Measurements from ENCODE around the gene FES. TPM values are rescaled to one million over a fixed set of nuclear protein-coding genes. Genes with fewer than 3 reads are reported as not detected.
A peak's percentile ranks its signal among the peaks of the same experiment; 100 is the strongest.

FES gene
- total RNA-seq, 1 donor from 2014 or later: 48.0 TPM

DNA sequence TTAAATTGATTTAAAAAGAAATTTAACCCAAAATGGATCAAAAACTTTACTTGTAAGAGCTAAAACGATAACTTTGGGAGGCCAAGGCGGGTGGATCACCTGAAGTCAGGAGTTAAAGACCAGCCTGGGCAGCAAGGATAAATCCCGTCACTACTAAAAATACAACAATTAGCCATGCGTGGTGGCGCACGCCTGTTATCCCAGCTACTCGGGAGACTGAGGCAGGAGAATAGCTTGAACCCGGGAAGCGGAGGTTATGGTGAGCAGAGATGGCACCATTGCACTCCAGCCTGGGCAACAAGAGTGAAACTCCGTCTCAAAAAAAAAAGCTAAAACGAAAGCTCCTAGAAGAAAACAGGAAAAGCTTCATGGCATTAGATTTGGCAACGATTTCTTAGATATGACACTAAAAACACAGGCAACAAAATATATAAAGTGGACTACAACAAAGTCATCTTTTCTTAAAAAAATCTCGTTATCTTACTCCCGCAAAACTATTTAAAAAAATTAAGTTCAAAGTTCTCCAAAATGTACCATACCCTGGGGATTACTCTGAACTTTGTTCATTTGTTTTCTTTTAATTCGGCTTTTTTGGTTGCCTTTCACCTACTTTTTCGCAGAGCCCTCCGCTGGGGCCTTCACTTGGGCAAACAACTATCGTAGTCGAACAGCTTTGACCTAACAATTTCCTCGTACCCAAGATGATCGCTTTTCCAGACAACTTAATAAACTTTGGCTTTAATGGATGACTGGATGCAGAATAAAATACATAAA is 45.1 kb downstream of the FES start:
- Histone ChIP-seq H3K27ac (peak overlapping the region; percentile 97), H3K36me3 (no peaks in the 10 kb centered on the region), H3K4me3 (peak overlapping the region; percentile 70), H3K27me3 (no peaks in the 10 kb centered on the region), H3K4me1 (peaks cover 37% of the 10 kb centered on the region), H3K9me3 (no peaks in the 10 kb centered on the region)
- ATAC-seq: no peak
- intact Hi-C loops (cut with DNase I): no loop called here
- TF ChIP-seq, protein P1, sequence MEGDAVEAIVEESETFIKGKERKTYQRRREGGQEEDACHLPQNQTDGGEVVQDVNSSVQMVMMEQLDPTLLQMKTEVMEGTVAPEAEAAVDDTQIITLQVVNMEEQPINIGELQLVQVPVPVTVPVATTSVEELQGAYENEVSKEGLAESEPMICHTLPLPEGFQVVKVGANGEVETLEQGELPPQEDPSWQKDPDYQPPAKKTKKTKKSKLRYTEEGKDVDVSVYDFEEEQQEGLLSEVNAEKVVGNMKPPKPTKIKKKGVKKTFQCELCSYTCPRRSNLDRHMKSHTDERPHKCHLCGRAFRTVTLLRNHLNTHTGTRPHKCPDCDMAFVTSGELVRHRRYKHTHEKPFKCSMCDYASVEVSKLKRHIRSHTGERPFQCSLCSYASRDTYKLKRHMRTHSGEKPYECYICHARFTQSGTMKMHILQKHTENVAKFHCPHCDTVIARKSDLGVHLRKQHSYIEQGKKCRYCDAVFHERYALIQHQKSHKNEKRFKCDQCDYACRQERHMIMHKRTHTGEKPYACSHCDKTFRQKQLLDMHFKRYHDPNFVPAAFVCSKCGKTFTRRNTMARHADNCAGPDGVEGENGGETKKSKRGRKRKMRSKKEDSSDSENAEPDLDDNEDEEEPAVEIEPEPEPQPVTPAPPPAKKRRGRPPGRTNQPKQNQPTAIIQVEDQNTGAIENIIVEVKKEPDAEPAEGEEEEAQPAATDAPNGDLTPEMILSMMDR (IDR thresholded peaks at IDR 0.05): no peak
- DNase-seq: no peak

DNA sequence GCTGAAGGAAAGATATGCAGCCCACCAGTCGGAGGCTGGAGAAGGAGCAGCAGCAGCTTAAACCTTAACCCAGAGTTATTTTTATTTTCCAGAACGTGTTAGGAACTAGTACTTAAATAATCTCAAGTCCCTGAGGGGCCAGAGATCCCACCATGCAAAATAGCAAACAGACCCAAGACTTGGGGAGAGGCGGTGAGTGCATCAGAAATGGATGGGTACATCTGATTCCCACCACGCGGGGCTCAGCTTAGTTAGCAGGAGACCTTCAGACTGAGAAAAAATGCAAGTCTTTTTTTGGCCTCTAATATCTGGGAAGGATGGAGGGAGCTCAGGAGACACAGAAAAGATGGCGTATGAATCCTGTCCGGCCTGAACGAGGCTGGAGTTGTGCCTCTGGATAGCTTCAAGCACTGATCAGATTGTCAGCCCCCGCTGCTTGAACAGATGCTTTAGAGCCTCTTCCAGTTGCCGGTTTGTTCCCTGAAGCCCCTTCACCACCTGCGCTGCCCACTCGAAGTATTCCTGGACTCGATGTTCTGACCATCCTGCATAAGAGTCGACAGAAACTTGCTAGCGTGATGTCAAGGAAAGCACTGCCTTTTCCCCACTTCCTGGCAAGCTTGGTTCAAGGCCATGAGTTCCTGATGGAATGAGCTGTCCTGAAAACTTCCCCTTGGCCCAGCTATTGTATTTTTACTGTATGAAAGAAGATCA is 46.7 kb downstream of the FES start:
- Histone ChIP-seq H3K27ac (peak overlapping the region; percentile 97), H3K9me3 (no peaks in the 10 kb centered on the region), H3K36me3 (no peaks in the 10 kb centered on the region), H3K27me3 (no peaks in the 10 kb centered on the region), H3K4me3 (peak overlapping the region; percentile 83), H3K4me1 (peaks cover 44% of the 10 kb centered on the region)
- DNase-seq: no peak
- intact Hi-C loops (cut with DNase I): no loop called here
- TF ChIP-seq, protein P1 (IDR thresholded peaks at IDR 0.05): no peak
- ATAC-seq: no peak

DNA sequence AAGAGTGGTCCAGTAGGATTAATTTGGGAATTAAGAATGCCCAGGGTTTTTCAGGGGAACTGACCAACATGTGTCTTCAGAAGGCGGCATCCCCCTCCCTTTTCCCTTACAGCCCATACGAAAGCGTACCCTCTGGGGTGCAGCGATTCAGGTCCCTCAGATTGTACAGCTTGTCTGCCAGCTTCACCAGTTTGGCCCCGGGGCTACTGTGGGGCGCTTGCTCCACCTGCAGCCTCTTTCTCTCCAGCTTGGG is 47.2 kb downstream of the FES start:
- ATAC-seq: no peak
- no peak for DNase-seq
- H3K27ac ChIP-seq: peak overlapping the region; percentile 97
- H3K27me3 ChIP-seq: no peaks in the 10 kb centered on the region
- TF ChIP-seq, protein P1 (IDR thresholded peaks at IDR 0.05): no peak
- no peaks in the 10 kb centered on the region for H3K9me3 ChIP-seq
- intact Hi-C loops (cut with DNase I): no loop called here
- H3K4me3 ChIP-seq: peak overlapping the region; percentile 83
- no peaks in the 10 kb centered on the region for H3K36me3 ChIP-seq
- H3K4me1 ChIP-seq: peaks cover 49% of the 10 kb centered on the region

DNA sequence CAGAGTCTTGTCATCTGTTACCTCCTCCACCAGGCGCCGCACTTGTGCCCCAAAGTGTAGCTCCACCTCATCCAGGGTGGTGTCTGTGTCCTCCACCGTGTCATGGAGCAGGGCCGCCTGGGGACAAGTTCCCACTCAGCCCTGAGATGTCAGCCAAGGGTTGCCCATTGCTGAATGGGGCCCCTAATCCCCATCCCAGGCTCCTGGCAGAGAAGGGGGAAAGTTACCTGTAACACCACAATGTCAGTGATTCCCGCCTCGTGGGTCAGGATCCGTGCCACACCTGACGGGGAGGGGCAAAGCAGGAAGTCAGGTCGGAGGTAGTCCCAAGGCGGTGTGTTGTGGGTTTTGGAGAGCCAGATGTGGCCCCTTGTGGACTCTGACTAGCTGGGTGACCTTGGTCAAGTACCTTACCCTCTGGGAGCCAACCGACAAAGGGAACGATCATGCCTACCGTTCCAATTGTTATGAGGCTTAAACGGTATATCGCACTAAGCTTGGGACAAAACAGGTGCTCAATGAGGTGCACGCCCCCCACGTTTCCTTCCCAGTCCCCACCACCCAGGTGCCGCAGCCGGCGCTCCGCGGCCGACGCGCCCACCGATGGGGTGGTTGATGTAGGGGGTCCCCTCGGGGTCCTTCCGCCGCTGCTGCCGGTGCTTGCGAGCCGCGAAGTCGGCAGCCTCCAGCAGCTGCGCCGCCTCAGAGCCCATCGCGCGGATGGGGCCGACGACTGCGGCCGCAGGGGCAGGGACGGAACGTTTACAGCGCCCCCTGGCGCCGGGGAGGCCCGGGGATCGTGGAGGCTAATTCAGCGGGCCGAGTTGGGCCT is 47.7 kb downstream of the FES start, which contains the start of gene HDDC3:
TSS of gene HDDC3 (minus strand) at position 722 of the 832 bp plus-strand sequence. CDS start at position 713, 9 bp downstream.
- TF ChIP-seq, protein P1 (IDR thresholded peaks at IDR 0.05): peak; percentile 99
- peaks cover 54% of the 10 kb centered on the region for H3K4me1 ChIP-seq
- ATAC-seq: peak; percentile 77
- peak within 1 kb of the TSS; percentile 83 for H3K4me3 ChIP-seq
- H3K27ac ChIP-seq: peak within 1 kb of the TSS; percentile 97
- H3K9me3 ChIP-seq: no peaks in the 10 kb centered on the region
- H3K36me3 ChIP-seq: no peaks in the 10 kb centered on the region
- peak; percentile 96 for DNase-seq
- no peaks in the 10 kb centered on the region for H3K27me3 ChIP-seq
- intact Hi-C loops (cut with DNase I): no loop called here

DNA sequence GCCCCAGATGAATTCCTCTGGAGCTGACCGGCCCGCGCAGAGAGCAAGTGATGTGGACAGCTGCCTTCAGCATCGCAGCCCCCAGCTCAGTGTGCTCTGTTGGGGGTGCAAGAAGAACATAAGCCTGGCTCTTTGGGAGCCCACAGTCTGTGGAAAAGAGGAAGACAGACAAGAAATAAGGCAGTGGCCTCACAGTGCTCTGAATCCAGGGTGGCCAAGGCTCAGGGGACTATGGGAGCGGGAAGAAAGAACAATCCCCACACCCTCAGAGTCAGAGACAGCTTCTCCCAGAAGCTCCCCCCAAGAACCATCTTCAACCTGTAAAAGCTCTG is 48.3 kb downstream of the FES start:
- Histone ChIP-seq H3K27me3 (no peaks in the 10 kb centered on the region), H3K4me3 (peak overlapping the region; percentile 83), H3K4me1 (peaks cover 54% of the 10 kb centered on the region), H3K27ac (peak overlapping the region; percentile 97), H3K36me3 (peaks cover 5% of the 10 kb centered on the region), H3K9me3 (no peaks in the 10 kb centered on the region)
- DNase-seq (no peak), ATAC-seq (no peak)
- TF ChIP-seq, protein P1 (IDR thresholded peaks at IDR 0.05): no peak
- intact Hi-C loops (cut with DNase I): no loop called here
